Measurements from ENCODE around the gene NEU2. TPM values are rescaled to one million over a fixed set of nuclear protein-coding genes. Genes with fewer than 3 reads are reported as not detected.

The NEU2 gene
- total RNA-seq, result not detected

GRCh38 chr2:233032551-233033320 lies at the start of gene NEU2:
NEU2 (plus strand) TSS chr2:233032672; CDS start chr2:233032672, 0 bp downstream.
- intact Hi-C loops (cut with DNase I), result no loop called here
- TF ChIP-seq CTCF (IDR thresholded peaks at IDR 0.05) (no peak), POLR2A (IDR thresholded peaks at IDR 0.05; ENCODE audit: low read depth) (no peak), EP300 (IDR thresholded peaks at IDR 0.05) (no peak), POLR2AphosphoS5 (IDR thresholded peaks at IDR 0.05) (no peak)
- WGBS, result 90% methylated on average over 12 of the region's 13 CpGs

GRCh38 chr2:232982926-232983668 lies 49.4 kb upstream of the NEU2 start:
- H3K4me3 ChIP-seq, result no peak overlapping the region
- 47% methylated on average over 15 of the region's 15 CpGs for WGBS
- TF ChIP-seq POLR2A (IDR thresholded peaks at IDR 0.05; ENCODE audit: low read depth) (no peak), POLR2AphosphoS5 (IDR thresholded peaks at IDR 0.05) (no peak), CTCF (IDR thresholded peaks at IDR 0.05) (no peak), EP300 (IDR thresholded peaks at IDR 0.05) (no peak)
- peaks cover 0 to 2% (median 0%) of the 10 kb centered on the region in 4 donors for H3K4me1 ChIP-seq
- no peak overlapping the region for H3K27ac ChIP-seq (replicated peaks in 1 of 4)
- no peaks in the 10 kb centered on the region for H3K9me3 ChIP-seq
- intact Hi-C loops (cut with DNase I), result no loop called here
- H3K36me3 ChIP-seq, result no peaks in the 10 kb centered on the region
- DNase-seq (ENCODE audit: extremely low spot score), result no peak
- peaks cover 0 to 47% (median 0%) of the 10 kb centered on the region in 4 donors for H3K27me3 ChIP-seq

More at GRCh38 chr2:233032551-233033320, at the start of gene NEU2:
- Histone ChIP-seq H3K36me3 (no peaks in the 10 kb centered on the region), H3K9me3 (no peaks in the 10 kb centered on the region), H3K27me3 (no peaks in the 10 kb centered on the region), H3K4me3 (no peak within 1 kb of the TSS), H3K4me1 (no peaks in the 10 kb centered on the region), H3K27ac (replicated peaks in 1 of 4) (no peak within 1 kb of the TSS)
- no peak for DNase-seq (ENCODE audit: extremely low spot score)

- 66% methylated on average over 10 of the region's 11 CpGs for WGBS
- no peaks in the 10 kb centered on the region for H3K9me3 ChIP-seq
- TF ChIP-seq POLR2AphosphoS5 (IDR thresholded peaks at IDR 0.05) (no peak), CTCF (IDR thresholded peaks at IDR 0.05) (no peak), POLR2A (IDR thresholded peaks at IDR 0.05; ENCODE audit: low read depth) (no peak), EP300 (IDR thresholded peaks at IDR 0.05) (no peak)
- intact Hi-C loops (cut with DNase I), result no loop called here
- no peak overlapping the region for H3K27ac ChIP-seq (replicated peaks in 1 of 4)
- H3K4me1 ChIP-seq, result peaks cover 0 to 5% (median 0%) of the 10 kb centered on the region in 4 donors
- H3K4me3 ChIP-seq, result no peak overlapping the region
- peaks cover 0 to 47% (median 0%) of the 10 kb centered on the region in 4 donors for H3K27me3 ChIP-seq
- no peaks in the 10 kb centered on the region for H3K36me3 ChIP-seq
- DNase-seq (ENCODE audit: extremely low spot score), result no peak
Measured at GRCh38 chr2:232983669-232984140, 48.8 kb upstream of the NEU2 start.

GRCh38 chr2:232984451-232985207 lies 47.8 kb upstream of the NEU2 start:
- intact Hi-C loops (cut with DNase I), result no loop called here
- TF ChIP-seq EP300 (IDR thresholded peaks at IDR 0.05) (no peak), CTCF (IDR thresholded peaks at IDR 0.05) (no peak), POLR2AphosphoS5 (IDR thresholded peaks at IDR 0.05) (no peak), POLR2A (IDR thresholded peaks at IDR 0.05; ENCODE audit: low read depth) (no peak)
- Histone ChIP-seq H3K36me3 (no peaks in the 10 kb centered on the region), H3K4me3 (no peak overlapping the region), H3K9me3 (no peaks in the 10 kb centered on the region), H3K27me3 (peaks cover 0 to 47% (median 0%) of the 10 kb centered on the region in 4 donors), H3K4me1 (peaks cover 0 to 5% (median 0%) of the 10 kb centered on the region in 4 donors), H3K27ac (replicated peaks in 1 of 4) (no peak overlapping the region)
- WGBS, result 83% methylated on average over 15 of the region's 15 CpGs
- DNase-seq (ENCODE audit: extremely low spot score), result no peak
